Keratinocyte (primary cell): ENCODE measurements around the gene MEGF10. TPM values are rescaled to one million over a fixed set of nuclear protein-coding genes. Genes with fewer than 3 reads are reported as not detected.

Experiments
- DNase-seq: peaks from one replicate; pipeline ENCODE4 v3.0.0-alpha.2; 2011; ENCODE audit warnings: low read depth, missing footprints, low spot score
- FAIRE-seq: peaks from 2 replicates; lab custom pipeline; 2011; peaks lifted over from hg19 to GRCh38; lab: Jason Lieb, UNC
- H2AFZ ChIP-seq: 2 replicates; pipeline ENCODE4 v1.6.0; 2012; ENCODE audit warnings: low read length, control low read depth, inconsistent platforms; ENCODE audit not compliant: control insufficient read depth
- H3K27ac ChIP-seq: 2 replicates; pipeline ENCODE4 v1.5.1; 2011; ENCODE audit warnings: low read length; ENCODE audit not compliant: control insufficient read depth, insufficient read depth
- H3K27me3 ChIP-seq: 3 replicates; pipeline ENCODE4 v1.6.0; 2011; ENCODE audit warnings: low read length; ENCODE audit not compliant: control insufficient read depth, insufficient read depth; ENCODE audit errors: extremely low read depth
- H3K36me3 ChIP-seq, 2 experiments: 2 replicates in 1 of 2; 3 replicates in 1 of 2; pipeline ENCODE4 v1.5.1; 2011; ENCODE audit warnings: low read length in 2 of 2, mild to moderate bottlenecking in 1 of 2; ENCODE audit not compliant: control insufficient read depth in 2 of 2, insufficient read depth in 2 of 2; ENCODE audit errors: extremely low read depth in 1 of 2
- H3K4me1 ChIP-seq: 3 replicates; pipeline ENCODE4 v1.5.1; 2011; ENCODE audit warnings: low read length; ENCODE audit not compliant: control insufficient read depth, insufficient read depth; ENCODE audit errors: extremely low read depth
- H3K4me2 ChIP-seq: 3 replicates; pipeline ENCODE4 v1.6.0; 2011; ENCODE audit warnings: low read depth, low read length; ENCODE audit not compliant: control insufficient read depth, insufficient read depth; ENCODE audit errors: extremely low read depth
- H3K4me3 ChIP-seq, 3 experiments: fragments of 200-600 bp in 1 of 3; sonication (generic) in 1 of 3; 2 replicates in 2 of 3; 3 replicates in 1 of 3; pipeline ENCODE4 v1.5.1; 2011 to 2016; ENCODE audit warnings: low read length in 3 of 3, mild to moderate bottlenecking in 3 of 3, control low read depth in 2 of 3, inconsistent platforms in 1 of 3, low read depth in 1 of 3, mixed read lengths in 1 of 3, mixed run types in 1 of 3, moderate library complexity in 1 of 3; ENCODE audit not compliant: control insufficient read depth in 2 of 3, insufficient read depth in 2 of 3; ENCODE audit errors: extremely low read depth in 1 of 3
- H3K79me2 ChIP-seq: 2 replicates; pipeline ENCODE4 v1.6.0; 2012; ENCODE audit warnings: low read length; ENCODE audit not compliant: control insufficient read depth, insufficient read depth
- H3K9ac ChIP-seq: 3 replicates; pipeline ENCODE4 v1.6.0; 2011; ENCODE audit warnings: low read length; ENCODE audit not compliant: control insufficient read depth, insufficient read depth; ENCODE audit errors: extremely low read depth
- H3K9me1 ChIP-seq: 3 replicates; pipeline ENCODE4 v1.6.0; 2011; ENCODE audit warnings: low read length; ENCODE audit not compliant: control insufficient read depth, insufficient read depth; ENCODE audit errors: extremely low read depth
- H3K9me3 ChIP-seq: 2 replicates; pipeline ENCODE4 v1.5.1; 2012; ENCODE audit warnings: low read depth, low read length; ENCODE audit not compliant: control insufficient read depth
- H4K20me1 ChIP-seq: 3 replicates; pipeline ENCODE4 v1.6.0; 2011; ENCODE audit warnings: low read length; ENCODE audit not compliant: control insufficient read depth, insufficient read depth; ENCODE audit errors: extremely low read depth
- EZH2 ChIP-seq: IDR thresholded peaks from one replicate; pipeline ENCODE4 v1.6.1; 2012; ENCODE audit warnings: inconsistent platforms, mild to moderate bottlenecking, low read length, moderate library complexity
- dilution Hi-C: fragments of 300-500 bp; cut with MboI; formaldehyde crosslinking; loops from one replicate; pipeline ENCODE4 v1.7.0; 2020; ENCODE audit warnings: low sequenced_read_pairs; ENCODE audit not compliant: extremely low pct_ligation_motif_present
- polyA plus RNA-seq, 5 experiments: library from polyadenylated mRNA; depleted of rRNA in 3 of 5; stranded (reverse) in 3 of 5; stranded (forward) in 1 of 5; unstranded in 1 of 5; fragments of >200 nt; gene quantifications; 1 replicate in 1 of 5; 2 replicates in 3 of 5; 3 replicates in 1 of 5; pipeline versions ENCODE4 v1.2.1 to v1.2.3, GENCODE V29; 2011 to 2012; ENCODE audit warnings: missing spikeins in 2 of 5, low read depth in 1 of 5, low replicate concordance in 1 of 5
- TF ChIP-seq, protein P1 (sequence below), 3 experiments: IDR thresholded peaks in 1 of 3; conservative IDR thresholded peaks in 1 of 3; optimal IDR thresholded peaks in 1 of 3; 2 replicates in 2 of 3; 3 replicates in 1 of 3; pipeline versions ENCODE3 to v1.5.1; 2011; ENCODE audit warnings: low read length in 3 of 3, mild to moderate bottlenecking in 3 of 3, moderate library complexity in 2 of 3, control low read depth in 1 of 3, inconsistent platforms in 1 of 3; ENCODE audit not compliant: insufficient read depth in 2 of 3; ENCODE audit errors: extremely low read depth in 1 of 3

MEGF10 gene
- polyA plus RNA-seq, 1 donor (not counting 4 experiments of a cell fraction or from before 2014, with no cell fraction given), result not detected

DNA sequence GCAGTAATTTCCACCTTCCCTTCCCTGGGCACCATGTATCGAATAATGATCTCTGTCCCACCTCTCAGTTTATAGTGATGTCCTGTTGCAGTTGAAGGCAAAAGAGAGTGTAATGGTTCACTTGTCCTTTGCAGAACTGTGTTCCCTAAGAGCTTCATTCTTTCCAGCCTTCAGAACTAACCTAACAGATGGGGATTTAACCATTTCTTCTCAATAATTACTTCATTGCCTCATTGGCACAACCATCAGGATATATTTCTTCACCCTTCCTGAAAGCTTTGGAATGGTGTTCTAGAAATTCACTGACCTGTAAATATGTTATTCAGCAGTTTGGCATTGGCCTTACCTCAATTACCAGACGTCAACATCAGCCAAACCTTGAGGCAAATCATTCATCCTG, 142.9 kb downstream of the MEGF10 start:
- H3K79me2 ChIP-seq, result no peaks in the 10 kb centered on the region
- FAIRE-seq (no peak), DNase-seq (no peak)
- TF ChIP-seq, protein P1, sequence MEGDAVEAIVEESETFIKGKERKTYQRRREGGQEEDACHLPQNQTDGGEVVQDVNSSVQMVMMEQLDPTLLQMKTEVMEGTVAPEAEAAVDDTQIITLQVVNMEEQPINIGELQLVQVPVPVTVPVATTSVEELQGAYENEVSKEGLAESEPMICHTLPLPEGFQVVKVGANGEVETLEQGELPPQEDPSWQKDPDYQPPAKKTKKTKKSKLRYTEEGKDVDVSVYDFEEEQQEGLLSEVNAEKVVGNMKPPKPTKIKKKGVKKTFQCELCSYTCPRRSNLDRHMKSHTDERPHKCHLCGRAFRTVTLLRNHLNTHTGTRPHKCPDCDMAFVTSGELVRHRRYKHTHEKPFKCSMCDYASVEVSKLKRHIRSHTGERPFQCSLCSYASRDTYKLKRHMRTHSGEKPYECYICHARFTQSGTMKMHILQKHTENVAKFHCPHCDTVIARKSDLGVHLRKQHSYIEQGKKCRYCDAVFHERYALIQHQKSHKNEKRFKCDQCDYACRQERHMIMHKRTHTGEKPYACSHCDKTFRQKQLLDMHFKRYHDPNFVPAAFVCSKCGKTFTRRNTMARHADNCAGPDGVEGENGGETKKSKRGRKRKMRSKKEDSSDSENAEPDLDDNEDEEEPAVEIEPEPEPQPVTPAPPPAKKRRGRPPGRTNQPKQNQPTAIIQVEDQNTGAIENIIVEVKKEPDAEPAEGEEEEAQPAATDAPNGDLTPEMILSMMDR (optimal IDR thresholded peaks at IDR 0.05 in 1 of 3, IDR thresholded peaks at IDR 0.05 in 1 of 3, conservative IDR thresholded peaks at IDR 0.05 in 1 of 3; ENCODE audit: extremely low read depth in 1 of 3, insufficient read depth in 2 of 3, low read length in 3 of 3), result no peak
- no peak for TF ChIP-seq EZH2
- H3K9ac ChIP-seq, result no peak overlapping the region
- H3K27me3 ChIP-seq, result no peaks in the 10 kb centered on the region
- no peaks in the 10 kb centered on the region for H3K9me1 ChIP-seq
- no peak overlapping the region for H3K27ac ChIP-seq
- H2AFZ ChIP-seq, result no peak overlapping the region
- H3K9me3 ChIP-seq, result no peaks in the 10 kb centered on the region
- H3K4me1 ChIP-seq, result peaks cover 4% of the 10 kb centered on the region
- no peak overlapping the region for H3K4me2 ChIP-seq
- no peaks in the 10 kb centered on the region for H3K36me3 ChIP-seq
- dilution Hi-C loops, result no loop called here
- no peaks in the 10 kb centered on the region for H4K20me1 ChIP-seq
- no peak overlapping the region for H3K4me3 ChIP-seq

DNA sequence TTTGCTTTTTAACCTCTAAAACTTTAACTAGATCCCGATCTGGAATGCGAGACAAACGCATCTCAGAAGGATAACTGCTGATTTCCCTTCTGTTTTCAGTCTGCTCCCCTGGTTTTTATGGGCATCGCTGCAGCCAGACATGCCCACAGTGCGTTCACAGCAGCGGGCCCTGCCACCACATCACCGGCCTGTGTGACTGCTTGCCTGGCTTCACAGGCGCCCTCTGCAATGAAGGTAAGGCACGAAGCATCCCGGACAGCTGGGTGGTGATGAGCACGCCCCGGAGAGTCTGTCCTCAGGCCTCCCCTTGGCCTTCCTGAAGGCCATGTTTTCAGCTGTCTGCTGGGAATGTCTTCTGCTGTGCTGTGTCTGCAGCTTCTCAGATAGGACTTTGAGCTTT, 144.0 kb downstream of the MEGF10 start:
- Histone ChIP-seq H4K20me1 (no peaks in the 10 kb centered on the region), H3K4me3 (no peak overlapping the region), H2AFZ (no peak overlapping the region), H3K27ac (no peak overlapping the region), H3K79me2 (no peaks in the 10 kb centered on the region), H3K27me3 (peaks cover 1% of the 10 kb centered on the region), H3K4me1 (peaks cover 4% of the 10 kb centered on the region), H3K36me3 (no peaks in the 10 kb centered on the region), H3K9me1 (no peaks in the 10 kb centered on the region), H3K9ac (no peak overlapping the region), H3K9me3 (no peaks in the 10 kb centered on the region), H3K4me2 (no peak overlapping the region)
- FAIRE-seq (no peak), DNase-seq (no peak)
- no peak for TF ChIP-seq EZH2
- TF ChIP-seq, protein P1 (optimal IDR thresholded peaks at IDR 0.05 in 1 of 3, IDR thresholded peaks at IDR 0.05 in 1 of 3, conservative IDR thresholded peaks at IDR 0.05 in 1 of 3; ENCODE audit: extremely low read depth in 1 of 3, insufficient read depth in 2 of 3, low read length in 3 of 3), result no peak
- dilution Hi-C loops, result no loop called here
